Gastroesophageal sphincter (tissue), 4 donors: ENCODE data around the gene HTR4. TPM values are rescaled to one million over a fixed set of nuclear protein-coding genes. Genes with fewer than 3 reads are reported as not detected.

Source experiments
- ATAC-seq: fragments of 150-250 bp; one replicate; pipeline ENCODE4 v1.9.1; 2016; ENCODE audit warnings: mild to moderate bottlenecking, moderate library complexity
- H3K27ac ChIP-seq, 4 donors: fragments of 200-600 bp; sonication (generic) in 3 of 4; 1 replicate in 3 of 4; 2 replicates in 1 of 4; pipeline ENCODE4 v1.5.1; 2016 to 2019
- H3K27me3 ChIP-seq: fragments of 200-600 bp; sonication (generic); one replicate; pipeline ENCODE4 v1.5.1; 2019
- H3K36me3 ChIP-seq, 2 donors: fragments of 200-600 bp; sonication (generic); one replicate each; pipeline ENCODE4 v1.5.1; 2019; ENCODE audit warnings: control low read depth in 1 of 2
- H3K4me1 ChIP-seq, 3 donors: fragments of 200-600 bp; sonication (generic); 1 replicate in 2 of 3; 2 replicates in 1 of 3; pipeline ENCODE4 v1.5.1; 2016 to 2019; ENCODE audit warnings: control low read depth in 2 of 3
- H3K4me3 ChIP-seq, 2 donors: fragments of 200-600 bp; sonication (generic); one replicate each; pipeline ENCODE4 v1.5.1; 2019; ENCODE audit warnings: mild to moderate bottlenecking in 1 of 2, moderate library complexity in 1 of 2
- H3K9me3 ChIP-seq, 3 donors: fragments of 200-600 bp; sonication (generic); one replicate each; pipeline ENCODE4 v1.5.1; 2017 to 2019; ENCODE audit warnings: control low read depth in 2 of 3
- EP300 ChIP-seq: sonication (generic); formaldehyde crosslinking; IDR thresholded peaks from one replicate; pipeline ENCODE4 v1.6.1; 2017; ENCODE audit warnings: antibody characterized with exemption, mild to moderate bottlenecking
- POLR2A ChIP-seq, 2 donors: fragments of 450-650 bp; IDR thresholded peaks; one replicate each; pipeline ENCODE4 v1.6.1; 2017; ENCODE audit warnings: antibody characterized with exemption in 2 of 2, mild to moderate bottlenecking in 2 of 2, moderate library complexity in 1 of 2
- POLR2AphosphoS5 ChIP-seq: sonication (generic); formaldehyde crosslinking; IDR thresholded peaks from one replicate; pipeline ENCODE4 v1.6.1; 2017; ENCODE audit warnings: antibody characterized with exemption
- WGBS, 2 donors: methylation state at CpG; one replicate each; pipeline ENCODE4 v1.1.5; 2018; ENCODE audit warnings: low coverage in 1 of 2; 5-methylcytosine and 5-hydroxymethylcytosine counted together
- total RNA-seq, 4 donors: library from RNA; depleted of rRNA; stranded (reverse); fragments of >200 nt; gene quantifications; one replicate each; pipeline ENCODE4 v1.1.0, GENCODE V29; 2016
- TF ChIP-seq, protein P1 (sequence below), 4 experiments: fragments of 200-600 bp in 2 of 4; fragments of 450-650 bp in 2 of 4; sonication (generic) in 1 of 4; IDR thresholded peaks; one replicate each; pipeline ENCODE4 v1.5.1; 2017 to 2019; ENCODE audit warnings: antibody characterized with exemption in 4 of 4, mild to moderate bottlenecking in 2 of 4, moderate library complexity in 2 of 4

Gene HTR4
- total RNA-seq, 4 donors from 2014 or later: 0.27 to 1.0 TPM; not detected in 2

DNA sequence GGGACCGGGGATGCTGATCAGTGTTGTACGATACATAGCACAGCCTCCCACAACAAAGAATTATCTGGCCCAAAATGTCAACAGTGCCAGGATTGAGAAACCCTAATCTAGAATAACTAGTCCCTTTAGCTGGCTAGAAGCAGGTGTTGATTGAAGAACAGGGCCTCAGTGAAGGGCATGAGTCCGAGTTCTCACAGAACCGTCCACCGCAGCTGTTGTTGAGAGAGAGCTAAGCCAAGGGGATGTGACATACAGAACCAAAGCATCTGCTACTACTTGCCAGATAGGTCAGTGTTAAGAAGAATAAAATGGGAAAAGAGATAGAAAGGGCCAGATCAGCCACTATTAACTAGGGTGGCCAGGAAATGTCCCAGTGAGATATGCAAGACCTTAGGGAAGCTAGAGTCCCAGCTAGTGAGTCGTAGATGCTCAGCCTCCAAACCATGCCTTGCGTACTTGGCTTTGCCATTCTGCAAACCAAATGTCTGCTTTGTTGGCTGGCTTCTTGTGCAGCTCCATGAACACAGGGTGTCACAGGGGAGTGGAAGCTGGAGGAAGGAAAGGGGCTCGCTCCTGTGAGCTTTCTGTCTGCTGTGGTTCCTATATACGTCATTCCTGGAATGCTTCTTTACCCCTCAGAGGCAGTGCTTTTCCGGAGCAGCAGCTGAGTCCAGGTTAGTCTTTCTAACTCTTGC, 201.7 kb downstream of the HTR4 start:
- Histone ChIP-seq H3K9me3 (no peaks in the 10 kb centered on the region), H3K36me3 (no peaks in the 10 kb centered on the region), H3K27ac (no peak overlapping the region), H3K27me3 (no peaks in the 10 kb centered on the region), H3K4me1 (no peaks in the 10 kb centered on the region), H3K4me3 (no peak overlapping the region)
- 69 to 73% methylated on average over 3 to 10 of the region's 10 CpGs for WGBS, 2 donors
- TF ChIP-seq POLR2AphosphoS5: no peak
- TF ChIP-seq, protein P1, sequence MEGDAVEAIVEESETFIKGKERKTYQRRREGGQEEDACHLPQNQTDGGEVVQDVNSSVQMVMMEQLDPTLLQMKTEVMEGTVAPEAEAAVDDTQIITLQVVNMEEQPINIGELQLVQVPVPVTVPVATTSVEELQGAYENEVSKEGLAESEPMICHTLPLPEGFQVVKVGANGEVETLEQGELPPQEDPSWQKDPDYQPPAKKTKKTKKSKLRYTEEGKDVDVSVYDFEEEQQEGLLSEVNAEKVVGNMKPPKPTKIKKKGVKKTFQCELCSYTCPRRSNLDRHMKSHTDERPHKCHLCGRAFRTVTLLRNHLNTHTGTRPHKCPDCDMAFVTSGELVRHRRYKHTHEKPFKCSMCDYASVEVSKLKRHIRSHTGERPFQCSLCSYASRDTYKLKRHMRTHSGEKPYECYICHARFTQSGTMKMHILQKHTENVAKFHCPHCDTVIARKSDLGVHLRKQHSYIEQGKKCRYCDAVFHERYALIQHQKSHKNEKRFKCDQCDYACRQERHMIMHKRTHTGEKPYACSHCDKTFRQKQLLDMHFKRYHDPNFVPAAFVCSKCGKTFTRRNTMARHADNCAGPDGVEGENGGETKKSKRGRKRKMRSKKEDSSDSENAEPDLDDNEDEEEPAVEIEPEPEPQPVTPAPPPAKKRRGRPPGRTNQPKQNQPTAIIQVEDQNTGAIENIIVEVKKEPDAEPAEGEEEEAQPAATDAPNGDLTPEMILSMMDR (IDR thresholded peaks at IDR 0.05): no peak
- TF ChIP-seq POLR2A (IDR thresholded peaks at IDR 0.05): no peak
- TF ChIP-seq EP300: no peak
- ATAC-seq: no peak

DNA sequence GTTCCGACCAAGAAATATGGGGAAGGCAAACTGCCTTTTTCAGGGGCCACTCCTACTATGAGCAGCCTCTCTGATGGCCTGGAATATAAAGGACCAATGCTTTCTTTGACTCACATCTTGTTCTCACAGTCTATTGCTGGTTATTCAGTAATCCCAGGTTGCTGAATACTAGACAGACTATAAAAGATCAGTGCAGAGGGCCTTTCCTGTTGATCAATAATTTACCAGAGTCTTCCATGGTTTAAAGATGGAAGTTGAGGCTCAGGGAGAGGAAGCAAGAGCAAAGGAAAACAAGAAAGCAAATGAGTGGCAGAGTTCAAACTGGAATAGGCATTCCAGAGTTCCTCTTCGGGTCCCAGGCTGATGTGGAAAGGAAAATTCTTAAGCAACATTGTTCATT, 207.7 kb downstream of the HTR4 start:
- TF ChIP-seq EP300 (no peak), POLR2A (IDR thresholded peaks at IDR 0.05) (no peak), POLR2AphosphoS5 (no peak)
- TF ChIP-seq, protein P1 (IDR thresholded peaks at IDR 0.05): no peak
- H3K36me3 ChIP-seq: peaks cover 0 to 20% of the 10 kb centered on the region in 2 donors
- 63 to 79% methylated on average over 2 of the region's 2 CpGs for WGBS, 2 donors
- ATAC-seq: no peak
- no peaks in the 10 kb centered on the region for H3K27me3 ChIP-seq
- no peaks in the 10 kb centered on the region for H3K9me3 ChIP-seq
- no peak overlapping the region for H3K27ac ChIP-seq
- peaks cover 0 to 4% (median 0%) of the 10 kb centered on the region in 3 donors for H3K4me1 ChIP-seq
- H3K4me3 ChIP-seq: no peak overlapping the region

DNA sequence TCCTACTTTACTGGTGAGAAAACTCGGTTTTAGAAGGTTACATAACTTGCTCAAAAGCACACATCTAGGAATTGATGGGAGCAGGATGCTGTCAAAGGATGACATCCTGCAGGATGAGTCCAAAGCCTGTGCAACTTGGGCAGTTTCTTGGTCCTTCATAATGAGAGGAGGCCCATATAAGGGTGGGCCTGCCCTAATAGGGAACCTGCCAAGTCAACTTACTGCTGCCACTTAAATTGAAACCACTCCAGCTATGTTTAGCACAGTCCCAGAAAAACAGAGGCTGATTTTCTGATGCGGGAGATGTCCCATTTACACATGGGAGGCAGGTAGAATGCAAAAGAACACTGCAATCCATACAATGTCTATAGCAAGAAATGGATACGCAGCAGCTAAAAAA, 208.7 kb downstream of the HTR4 start:
- Histone ChIP-seq H3K27me3 (no peaks in the 10 kb centered on the region), H3K27ac (no peak overlapping the region), H3K4me1 (peaks cover 0 to 4% (median 0%) of the 10 kb centered on the region in 3 donors), H3K36me3 (peaks cover 0 to 30% of the 10 kb centered on the region in 2 donors), H3K4me3 (no peak overlapping the region), H3K9me3 (no peaks in the 10 kb centered on the region)
- ATAC-seq: no peak
- TF ChIP-seq POLR2AphosphoS5 (no peak), EP300 (no peak), POLR2A (IDR thresholded peaks at IDR 0.05) (no peak)
- TF ChIP-seq, protein P1 (IDR thresholded peaks at IDR 0.05): no peak
- WGBS, 2 donors: 71 to 83% methylated on average over 2 to 3 of the region's 3 CpGs

DNA sequence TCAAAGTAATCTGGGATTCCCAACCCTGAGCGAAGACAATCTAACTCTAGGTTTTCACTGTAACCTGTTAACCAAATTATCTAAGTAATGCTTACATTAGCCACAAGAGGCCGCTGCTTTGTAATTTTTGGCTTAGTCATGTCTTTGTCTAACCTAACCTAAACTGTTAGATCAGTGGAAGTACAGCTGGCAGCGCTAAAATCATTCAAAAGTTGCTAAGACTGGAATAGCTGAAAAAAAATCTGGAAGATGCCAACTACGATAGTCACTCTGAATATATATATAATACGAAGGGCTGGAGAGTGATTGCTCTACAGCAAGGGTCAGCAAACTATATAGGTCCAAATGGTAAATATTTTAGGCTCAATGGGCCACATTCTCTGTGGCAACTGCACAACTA, 210.3 kb downstream of the HTR4 start:
- Histone ChIP-seq H3K27me3 (no peaks in the 10 kb centered on the region), H3K36me3 (peaks cover 0 to 46% of the 10 kb centered on the region in 2 donors), H3K27ac (no peak overlapping the region), H3K9me3 (no peaks in the 10 kb centered on the region), H3K4me3 (no peak overlapping the region), H3K4me1 (peaks cover 0 to 4% (median 0%) of the 10 kb centered on the region in 3 donors)
- WGBS, 2 donors: 20% methylated on average over 5 of the region's 5 CpGs
- peak; percentile 66 for ATAC-seq
- TF ChIP-seq EP300 (no peak), POLR2A (IDR thresholded peaks at IDR 0.05) (no peak), POLR2AphosphoS5 (no peak)
- TF ChIP-seq, protein P1 (IDR thresholded peaks at IDR 0.05): peak; percentile 75 to 85 (median 80)

DNA sequence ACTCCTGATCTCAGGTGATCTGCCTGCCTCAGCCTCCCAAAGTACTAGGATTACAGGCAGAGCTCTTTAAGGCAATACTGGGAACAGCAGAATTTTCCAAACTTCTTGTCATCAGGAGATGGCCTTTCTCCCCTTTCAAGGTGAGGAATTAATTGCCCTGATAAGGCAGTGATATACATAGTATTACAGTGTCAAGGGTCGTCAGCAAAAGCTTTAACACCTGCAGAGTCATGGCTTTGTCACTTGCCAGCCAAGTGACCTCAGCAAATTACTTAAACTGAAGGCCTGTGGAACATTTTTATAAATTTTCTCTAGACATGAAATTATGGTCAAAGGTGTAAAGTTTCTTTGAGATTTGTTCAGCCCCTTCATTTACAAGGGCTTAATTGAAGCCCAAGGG, 211.1 kb downstream of the HTR4 start:
- peaks cover 0 to 54% of the 10 kb centered on the region in 2 donors for H3K36me3 ChIP-seq
- TF ChIP-seq EP300 (no peak), POLR2AphosphoS5 (no peak), POLR2A (IDR thresholded peaks at IDR 0.05) (no peak)
- TF ChIP-seq, protein P1 (IDR thresholded peaks at IDR 0.05): no peak
- H3K4me3 ChIP-seq: no peak overlapping the region
- no peaks in the 10 kb centered on the region for H3K9me3 ChIP-seq
- H3K27ac ChIP-seq: no peak overlapping the region
- ATAC-seq: no peak
- H3K27me3 ChIP-seq: no peaks in the 10 kb centered on the region
- peaks cover 0 to 4% (median 0%) of the 10 kb centered on the region in 3 donors for H3K4me1 ChIP-seq
- WGBS, 2 donors: 75% methylated on average over 1 of the region's 1 CpG; no CpG with 5 or more reads in 1 of the 2 donors
